PC-3 (cell line): ENCODE data around the gene MAP3K20.

Experiments used
- CTCF ChIP-seq: fragments of 300-600 bp; sonication (generic); conservative IDR thresholded peaks from 2 replicates; pipeline ENCODE4 v1.5.1; 2017; ENCODE audit warnings: antibody characterized with exemption, low read depth, mild to moderate bottlenecking, low read length
- EZH2 ChIP-seq: fragments of 300-600 bp; sonication (generic); IDR thresholded peaks from one replicate; pipeline ENCODE4 v1.6.1; 2017; ENCODE audit warnings: antibody characterized with exemption, mild to moderate bottlenecking, low read length; ENCODE audit not compliant: unreplicated experiment

GRCh38 chr2:173075056-173075780 is 428 bp upstream of the MAP3K20 start:
- no peak for TF ChIP-seq CTCF
- TF ChIP-seq EZH2, result no peak
